Stimulated activated CD8-positive, alpha-beta memory T cell treated with anti-CD3 and anti-CD28 coated beads, Interleukin-2, amount 100 ng/mL, for 1 hour (primary cell): ENCODE data around the gene CRLF2.
"Not testable (repeated sequence)": the region's sequence is repeated elsewhere in the genome, so short reads cannot be mapped to it uniquely, and the experiment has no call there.

Source experiments
- DNase-seq, 2 donors: peaks; one replicate each; pipeline ENCODE4 v3.0.0-alpha.2; 2020; ENCODE audit warnings: low read depth in 2 of 2

The CRLF2 gene

GRCh38 chrX:1167466-1167865 lies 45.0 kb downstream of the CRLF2 start:
- no peak for DNase-seq

GRCh38 chrX:1165535-1166196 lies 46.8 kb downstream of the CRLF2 start:
- no peak for DNase-seq

GRCh38 chrX:1164322-1165288 lies 47.8 kb downstream of the CRLF2 start:
- no peak for DNase-seq

- no peak for DNase-seq
Measured at GRCh38 chrX:1163231-1163630, 49.2 kb downstream of the CRLF2 start.

GRCh38 chrX:1162119-1162916 lies 50.1 kb downstream of the CRLF2 start:
- DNase-seq: no peak

GRCh38 chrX:1159548-1159947 lies 52.9 kb downstream of the CRLF2 start:
- DNase-seq: no peak

GRCh38 chrX:1156681-1157455 lies 55.6 kb downstream of the CRLF2 start:
- DNase-seq: not testable (repeated sequence)

- DNase-seq: no peak
Measured at GRCh38 chrX:1153940-1154339, 58.5 kb downstream of the CRLF2 start.

- no peak for DNase-seq
Measured at GRCh38 chrX:1152090-1152489, 60.4 kb downstream of the CRLF2 start.

- DNase-seq: no peak
Measured at GRCh38 chrX:1151378-1152077, 60.9 kb downstream of the CRLF2 start.

GRCh38 chrX:1150569-1151347 lies 61.7 kb downstream of the CRLF2 start:
- no peak for DNase-seq

GRCh38 chrX:1147611-1148515 lies 64.6 kb downstream of the CRLF2 start:
- no peak for DNase-seq

- DNase-seq: no peak
Measured at GRCh38 chrX:1144293-1144692, 68.2 kb downstream of the CRLF2 start.
